ENCODE results near the gene TUG1. TPM values are rescaled to one million over a fixed set of nuclear protein-coding genes. Genes with fewer than 3 reads are reported as not detected.
A peak's percentile ranks its signal among the peaks of the same experiment; 100 is the strongest.

Gene TUG1
- total and polyA plus RNA-seq, 10 of the 15 experiments (the other 5 are each of a cell fraction or from before 2014, with no cell fraction given), result 19.3 to 116 (median 54.9) TPM

GRCh38 chr22:30968924-30969531 lies at the start of gene TUG1 (continued):
- TF ChIP-seq NFIC (IDR thresholded peaks at IDR 0.05; ENCODE audit: low read depth, low read length) (no peak), CREB1 (IDR thresholded peaks at IDR 0.05; ENCODE audit: low read depth) (peak; percentile 71), PKNOX1 (IDR thresholded peaks at IDR 0.05) (peak; percentile 92), JUNB (IDR thresholded peaks at IDR 0.05) (no peak), TARDBP (IDR thresholded peaks at IDR 0.05; ENCODE audit: borderline replicate concordance) (peak; percentile 44; the same call in 1 of the 2 replicates), RAD51 (IDR thresholded peaks at IDR 0.05) (peak; percentile 100), CHD2 (IDR thresholded peaks at IDR 0.05; ENCODE audit: borderline replicate concordance, low read depth, low read length) (peak; percentile 74; the same call in 1 of the 2 replicates), HSF1 (IDR thresholded peaks at IDR 0.05; ENCODE audit: low read depth, low read length) (no peak), YBX1 (IDR thresholded peaks at IDR 0.05) (no peak), ZBED1 (IDR thresholded peaks at IDR 0.05; ENCODE audit: borderline replicate concordance) (no peak), EP300 (IDR thresholded peaks at IDR 0.05; ENCODE audit: borderline replicate concordance in 1 of 2, control insufficient read depth in 1 of 2, low read depth in 2 of 2, low read length in 2 of 2) (no peak), CEBPB (IDR thresholded peaks at IDR 0.05; ENCODE audit: borderline replicate concordance in 1 of 2, low read depth in 2 of 2, low read length in 2 of 2) (no peak), SMC3 (IDR thresholded peaks at IDR 0.05; ENCODE audit: borderline replicate concordance, low read length) (no peak), BCL11A (IDR thresholded peaks at IDR 0.05; ENCODE audit: low read depth, low read length) (no peak), SUZ12 (IDR thresholded peaks at IDR 0.05; ENCODE audit: unreplicated experiment) (no peak), SRF (IDR thresholded peaks at IDR 0.05; ENCODE audit: low read depth in 2 of 2, low read length in 2 of 2) (peak; percentile 95 to 99), TCF3 (IDR thresholded peaks at IDR 0.05; ENCODE audit: borderline replicate concordance, insufficient read depth, low read depth, low read length) (0 out of 2 replicates have a peak, but pooled peaks have one; percentile 36), STAT3 (IDR thresholded peaks at IDR 0.05; ENCODE audit: low read depth, low read length) (no peak), ASH2L (IDR thresholded peaks at IDR 0.05; ENCODE audit: borderline replicate concordance, low read depth) (no peak), SKIL (IDR thresholded peaks at IDR 0.05; ENCODE audit: low read depth, poor library complexity, severe bottlenecking) (no peak), E2F4 (IDR thresholded peaks at IDR 0.05; ENCODE audit: low read depth, low read length) (no peak), CHD4 (IDR thresholded peaks at IDR 0.05) (no peak), GATAD2B (conservative IDR thresholded peaks at IDR 0.05; ENCODE audit: low read depth) (peak; percentile 35), BCL3 (IDR thresholded peaks at IDR 0.05; ENCODE audit: borderline replicate concordance, insufficient read depth, low read depth, low read length, poor library complexity, severe bottlenecking) (no peak)
